ENCODE data around the gene PHC3.
"Not testable (repeated sequence)": the region's sequence is repeated elsewhere in the genome, so short reads cannot be mapped to it uniquely, and the experiment has no call there.

The PHC3 gene, protein sequence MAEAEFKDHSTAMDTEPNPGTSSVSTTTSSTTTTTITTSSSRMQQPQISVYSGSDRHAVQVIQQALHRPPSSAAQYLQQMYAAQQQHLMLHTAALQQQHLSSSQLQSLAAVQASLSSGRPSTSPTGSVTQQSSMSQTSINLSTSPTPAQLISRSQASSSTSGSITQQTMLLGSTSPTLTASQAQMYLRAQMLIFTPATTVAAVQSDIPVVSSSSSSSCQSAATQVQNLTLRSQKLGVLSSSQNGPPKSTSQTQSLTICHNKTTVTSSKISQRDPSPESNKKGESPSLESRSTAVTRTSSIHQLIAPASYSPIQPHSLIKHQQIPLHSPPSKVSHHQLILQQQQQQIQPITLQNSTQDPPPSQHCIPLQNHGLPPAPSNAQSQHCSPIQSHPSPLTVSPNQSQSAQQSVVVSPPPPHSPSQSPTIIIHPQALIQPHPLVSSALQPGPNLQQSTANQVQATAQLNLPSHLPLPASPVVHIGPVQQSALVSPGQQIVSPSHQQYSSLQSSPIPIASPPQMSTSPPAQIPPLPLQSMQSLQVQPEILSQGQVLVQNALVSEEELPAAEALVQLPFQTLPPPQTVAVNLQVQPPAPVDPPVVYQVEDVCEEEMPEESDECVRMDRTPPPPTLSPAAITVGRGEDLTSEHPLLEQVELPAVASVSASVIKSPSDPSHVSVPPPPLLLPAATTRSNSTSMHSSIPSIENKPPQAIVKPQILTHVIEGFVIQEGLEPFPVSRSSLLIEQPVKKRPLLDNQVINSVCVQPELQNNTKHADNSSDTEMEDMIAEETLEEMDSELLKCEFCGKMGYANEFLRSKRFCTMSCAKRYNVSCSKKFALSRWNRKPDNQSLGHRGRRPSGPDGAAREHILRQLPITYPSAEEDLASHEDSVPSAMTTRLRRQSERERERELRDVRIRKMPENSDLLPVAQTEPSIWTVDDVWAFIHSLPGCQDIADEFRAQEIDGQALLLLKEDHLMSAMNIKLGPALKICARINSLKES

DNA sequence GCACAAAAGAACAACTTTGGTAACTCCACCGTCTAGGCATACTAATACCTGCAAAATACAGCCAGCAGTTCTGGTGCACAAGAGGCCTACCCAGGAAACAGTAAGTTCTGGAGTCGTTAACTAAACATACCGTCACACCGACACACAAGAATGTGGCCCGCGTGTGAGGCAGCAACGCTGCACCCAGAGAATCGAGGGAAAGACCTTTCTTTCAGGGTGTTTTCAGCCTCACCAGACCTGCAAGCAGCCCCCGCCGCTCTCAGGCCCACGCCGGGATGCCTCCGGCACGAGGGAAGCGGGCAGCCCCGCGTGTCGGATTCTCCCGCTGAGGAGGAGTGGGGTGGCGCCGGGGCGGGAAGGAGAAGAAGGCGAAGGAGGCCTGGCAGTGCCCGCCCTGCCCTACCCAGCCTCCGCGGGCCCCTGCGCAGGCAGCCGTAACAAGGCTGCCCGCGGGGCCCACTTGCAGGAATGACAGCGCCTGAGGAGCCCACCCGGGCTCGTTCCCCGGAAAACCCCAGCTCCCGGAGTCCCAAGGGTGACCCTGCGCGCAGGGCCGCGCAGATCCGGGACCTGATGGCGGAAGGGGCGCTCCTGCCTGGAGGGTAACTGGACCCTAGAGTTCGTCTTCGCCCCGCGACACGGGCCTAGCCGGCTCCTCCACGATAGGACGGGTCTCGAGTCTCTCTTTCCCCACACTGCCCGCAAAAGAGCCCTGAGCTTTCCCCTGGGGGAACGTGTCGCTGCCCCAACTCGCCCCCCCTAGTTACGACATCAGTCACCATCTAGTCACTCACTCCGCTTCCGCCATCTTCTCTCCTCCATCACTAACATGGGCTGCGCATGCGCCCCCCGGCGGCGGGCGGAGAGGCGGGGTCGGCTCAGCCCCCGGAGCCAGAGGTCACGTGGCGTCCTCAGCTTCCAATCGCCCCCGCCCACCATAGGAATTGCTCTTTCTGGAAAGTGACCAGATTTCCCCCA is at the start of gene PHC3:
Gene PHC3 (minus strand): TSS at position 826 of the 978 bp plus-strand sequence. CDS start 18 bp downstream, at position 808.
- DNase-seq, result peak; percentile 98

DNA sequence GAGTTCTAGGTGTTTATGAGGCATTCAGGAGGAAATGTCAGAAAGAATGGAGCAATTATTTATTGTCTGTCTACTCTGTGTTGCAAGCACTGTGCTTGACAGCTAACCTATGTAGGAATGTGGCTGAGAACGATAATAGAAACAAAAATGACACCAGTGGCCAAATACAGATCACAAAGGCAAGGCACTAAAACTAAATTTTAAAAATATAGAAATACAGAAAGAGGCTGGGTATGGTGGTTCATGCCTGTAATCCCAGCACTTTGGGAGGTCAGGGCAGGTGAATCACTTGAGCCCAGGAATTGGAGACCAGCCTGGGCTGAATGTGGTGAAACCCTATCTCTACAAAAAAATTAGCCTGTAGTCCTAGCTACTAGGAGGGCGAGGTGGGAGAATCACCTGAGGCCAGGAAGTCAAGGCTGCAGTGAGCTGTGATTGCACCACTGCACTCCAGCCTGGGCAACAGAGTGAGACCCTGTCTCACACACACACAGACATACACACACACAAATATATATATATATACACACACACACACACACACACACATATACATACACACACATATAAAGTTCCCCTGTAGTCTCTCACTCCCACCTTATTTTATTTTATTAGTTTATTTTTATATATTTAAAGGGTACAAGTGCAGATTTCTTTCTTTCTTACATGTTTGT is 46.7 kb upstream of the PHC3 start:
- no peak for DNase-seq

DNA sequence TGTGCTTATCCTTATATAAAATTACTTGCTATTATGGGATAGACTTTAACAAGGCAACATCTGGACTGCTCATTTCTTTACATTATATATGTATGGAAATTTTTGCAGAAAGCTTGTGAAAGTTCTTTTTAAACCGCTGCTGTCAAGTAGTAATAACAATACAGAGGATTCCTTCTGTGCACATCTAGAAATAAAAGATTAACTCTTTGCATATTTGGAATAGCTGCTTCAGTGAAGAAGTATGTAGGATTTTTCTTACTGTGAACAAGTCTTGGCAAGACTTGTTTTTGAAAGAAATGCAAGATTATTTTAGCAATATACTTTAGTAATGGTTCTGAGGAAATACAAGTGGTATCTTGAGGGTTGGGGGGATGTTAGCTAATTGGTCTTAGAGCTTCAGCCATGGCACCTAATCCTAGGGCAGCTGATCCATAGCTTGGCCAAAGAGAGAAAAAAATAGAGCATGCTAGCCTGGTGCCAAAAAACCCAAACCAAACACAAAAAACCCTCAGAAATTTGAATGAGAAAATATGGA is 45.0 kb upstream of the PHC3 start:
- no peak for DNase-seq

DNA sequence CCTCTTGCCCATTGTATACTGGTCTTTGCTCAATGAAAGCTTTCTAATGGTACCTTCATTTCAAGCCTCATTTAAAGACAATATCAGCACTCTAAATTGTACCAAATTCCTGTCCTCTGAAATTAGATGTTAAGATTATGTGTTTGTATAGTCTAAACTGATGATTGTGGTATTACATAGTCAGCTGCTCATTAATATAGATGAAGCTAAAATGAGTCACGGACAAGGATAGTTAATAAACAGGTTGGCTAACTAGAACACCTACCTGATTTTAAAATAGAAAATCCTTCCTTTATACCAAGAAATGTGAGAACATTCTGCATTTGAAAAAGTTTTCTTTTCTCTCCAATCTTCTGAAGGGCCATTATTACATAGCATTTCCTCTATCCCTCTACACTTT is 43.6 kb upstream of the PHC3 start:
- no peak for DNase-seq

DNA sequence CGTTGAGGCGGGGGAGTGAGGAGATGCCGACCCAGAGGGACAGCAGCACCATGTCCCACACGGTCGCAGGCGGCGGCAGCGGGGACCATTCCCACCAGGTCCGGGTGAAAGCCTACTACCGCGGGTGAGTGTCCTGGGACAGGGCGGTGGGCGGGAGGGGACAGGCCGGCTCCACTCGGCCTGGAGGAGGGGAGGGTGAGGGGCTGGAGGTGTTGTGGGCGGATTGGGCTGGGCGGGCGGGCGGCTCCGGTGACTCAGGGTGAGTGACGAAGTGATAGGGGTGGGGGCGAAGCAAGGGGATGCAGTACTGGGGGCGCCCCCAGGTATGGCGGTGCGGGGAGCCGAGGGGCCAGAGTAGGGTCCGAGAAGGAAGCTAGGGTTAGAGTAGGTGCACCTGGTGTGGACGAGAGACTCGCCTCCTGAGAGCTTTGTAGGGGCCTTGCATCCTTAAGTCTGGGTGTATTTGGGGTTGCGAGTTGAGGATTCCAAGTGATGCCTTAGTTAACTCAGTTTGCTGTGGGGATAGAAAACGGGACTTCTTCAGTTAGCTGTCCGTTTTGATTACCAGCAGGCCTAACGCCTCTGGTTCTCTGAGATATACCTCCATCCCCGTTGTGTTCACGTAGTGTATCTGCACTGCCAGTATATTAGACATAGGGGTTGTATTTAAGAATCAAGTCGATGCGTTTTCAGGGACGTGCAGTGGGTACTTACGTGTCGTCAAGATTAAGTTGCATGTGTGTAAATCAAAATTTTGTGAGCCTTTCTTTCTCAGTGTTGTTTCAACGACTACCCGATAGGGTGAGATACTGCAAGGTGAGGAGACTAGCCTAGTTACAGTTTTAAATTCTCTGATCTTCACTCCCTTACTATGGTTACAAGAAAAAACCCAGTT is 41.4 kb upstream of the PHC3 start:
- peak; percentile 79 for DNase-seq

DNA sequence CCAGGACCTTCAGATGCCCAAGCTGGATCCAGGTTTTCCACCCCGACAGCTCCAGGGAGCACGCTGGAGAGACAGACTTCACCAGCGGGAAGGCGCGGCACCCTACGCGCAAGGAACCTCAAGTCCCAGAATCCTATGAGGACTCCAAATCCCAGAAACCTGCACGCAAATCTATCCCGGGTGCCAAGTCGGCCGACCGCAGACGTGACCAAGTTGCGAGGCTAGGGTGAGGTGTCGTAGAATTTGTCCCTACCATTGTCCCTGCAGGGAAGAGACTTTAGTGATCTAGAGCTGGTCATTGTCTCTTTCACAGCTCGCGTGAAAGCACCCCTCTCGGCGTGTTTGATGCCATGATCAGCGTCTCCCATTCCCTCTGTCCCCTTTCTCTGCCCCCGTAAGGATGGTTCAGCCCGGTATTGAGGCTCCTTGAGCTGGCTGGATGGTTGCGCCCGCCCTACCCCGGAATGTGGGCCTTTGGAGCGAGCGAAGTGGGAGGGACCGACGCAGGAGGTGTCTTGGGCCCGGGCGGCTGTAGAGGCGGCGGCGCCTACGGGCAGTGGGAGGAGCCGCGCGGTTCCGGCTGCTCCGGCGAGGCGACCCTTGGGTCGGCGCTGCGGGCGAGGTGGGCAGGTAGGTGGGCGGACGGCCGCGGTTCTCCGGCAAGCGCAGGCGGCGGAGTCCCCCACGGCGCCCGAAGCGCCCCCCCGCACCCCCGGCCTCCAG is 40.6 kb upstream of the PHC3 start, which contains the start of gene PRKCI:
Gene PRKCI (plus strand): TSS at position 501 of the 723 bp plus-strand sequence. CDS start 246 bp downstream, outside the sequence.
- peak; percentile 99 for DNase-seq

DNA sequence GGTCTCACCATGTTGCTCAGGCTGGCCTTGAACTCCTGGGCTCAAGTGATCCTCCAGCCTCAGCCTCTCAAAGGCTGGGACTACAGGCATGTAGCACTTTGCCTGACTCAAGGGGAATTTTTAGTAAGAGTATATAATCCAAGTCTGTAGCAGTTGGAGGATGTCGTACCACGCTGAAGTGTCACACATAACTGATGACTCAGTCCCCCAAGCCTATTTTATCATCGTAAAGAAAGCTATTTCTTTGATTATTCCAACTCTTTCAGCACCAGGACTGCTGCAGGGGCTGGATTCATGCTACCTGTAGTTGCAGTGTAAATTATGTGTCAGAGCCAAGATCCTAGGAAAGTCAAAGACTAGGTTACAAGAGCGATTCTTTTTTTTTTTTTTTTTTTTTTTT is 39.3 kb upstream of the PHC3 start:
- no peak for DNase-seq

DNA sequence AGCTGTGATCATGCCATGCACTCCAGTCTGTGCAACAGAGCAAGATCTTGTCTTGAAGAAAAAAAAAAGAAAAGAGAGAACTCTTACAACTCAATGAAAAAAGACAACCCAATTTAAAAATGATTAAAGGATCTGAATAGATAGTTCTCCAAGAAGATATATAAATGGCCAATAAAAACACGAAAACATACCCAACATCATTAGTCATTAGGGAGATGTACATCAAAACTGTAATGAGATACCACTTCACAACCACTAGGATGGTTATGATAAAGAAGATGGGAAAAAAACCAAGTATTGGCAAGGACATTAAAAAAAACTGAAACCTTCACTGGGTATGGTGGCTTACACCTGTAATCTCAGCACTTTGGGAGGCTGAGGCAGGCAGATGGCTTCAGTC is 38.3 kb upstream of the PHC3 start:
- no peak for DNase-seq

DNA sequence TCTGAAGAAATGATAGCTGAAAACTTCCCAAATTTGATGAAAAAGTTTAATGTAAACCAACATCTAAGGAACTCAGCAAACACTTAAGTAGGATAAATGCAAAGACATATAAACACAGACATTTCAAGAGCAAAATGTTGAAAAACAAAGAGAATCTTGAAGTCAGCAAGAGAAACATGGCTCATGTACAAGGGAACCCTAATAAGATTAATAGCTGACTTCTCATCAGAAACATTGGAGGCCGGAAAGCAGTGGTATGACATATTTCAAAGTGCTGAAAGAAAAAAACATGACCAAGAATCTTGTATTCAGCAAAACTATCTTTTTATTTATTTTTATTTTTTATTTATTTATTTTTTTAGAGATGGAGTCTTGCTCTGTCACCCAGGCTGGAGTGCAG is 30.1 kb upstream of the PHC3 start:
- no peak for DNase-seq

DNA sequence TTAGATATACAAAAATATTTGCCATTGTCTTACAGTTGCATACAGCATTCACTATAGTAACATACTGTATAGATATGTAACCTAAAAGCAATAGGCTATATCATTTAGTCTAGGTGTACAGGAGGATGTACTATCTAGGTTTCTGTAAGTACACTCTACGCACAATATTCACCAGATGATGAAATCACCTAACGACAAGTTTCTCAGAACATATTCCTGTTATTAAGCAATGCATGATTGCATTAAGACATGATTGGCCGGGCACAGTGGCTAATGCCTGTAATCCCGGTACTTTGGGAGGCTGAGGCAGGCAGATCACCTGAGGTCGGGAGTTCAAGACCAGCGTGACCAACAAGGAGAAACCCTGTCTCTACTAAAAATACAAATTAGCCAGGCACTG is 26.2 kb upstream of the PHC3 start:
- DNase-seq, result no peak

DNA sequence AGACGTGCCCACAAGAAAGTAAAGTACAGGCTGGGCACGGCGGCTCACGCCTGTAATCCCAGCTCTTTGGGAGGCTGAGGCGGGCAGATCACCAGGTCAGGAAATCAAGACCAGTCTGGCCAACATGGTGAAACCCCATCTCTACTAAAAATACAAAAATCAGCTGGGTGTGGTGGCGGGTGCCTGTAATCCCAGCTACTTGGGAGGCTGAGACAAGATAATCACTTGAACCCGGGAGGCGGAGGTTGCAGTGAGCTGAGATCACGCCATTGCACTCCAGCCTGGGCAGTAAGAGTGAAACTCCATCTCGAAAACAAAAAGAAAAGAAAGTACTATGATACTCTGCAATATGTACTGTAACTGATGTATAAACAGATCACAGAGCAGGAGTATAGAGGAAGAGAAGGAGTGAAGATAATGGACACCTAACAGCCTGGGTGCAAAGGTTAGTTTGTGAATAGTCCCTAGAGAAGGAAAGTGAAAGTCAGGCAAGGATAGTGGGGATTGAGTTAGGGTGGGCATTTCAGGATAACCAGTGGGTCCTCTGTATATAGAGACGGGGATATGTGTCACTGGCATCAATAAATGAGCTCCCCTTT is 24.7 kb upstream of the PHC3 start:
- DNase-seq, result not testable (repeated sequence)

DNA sequence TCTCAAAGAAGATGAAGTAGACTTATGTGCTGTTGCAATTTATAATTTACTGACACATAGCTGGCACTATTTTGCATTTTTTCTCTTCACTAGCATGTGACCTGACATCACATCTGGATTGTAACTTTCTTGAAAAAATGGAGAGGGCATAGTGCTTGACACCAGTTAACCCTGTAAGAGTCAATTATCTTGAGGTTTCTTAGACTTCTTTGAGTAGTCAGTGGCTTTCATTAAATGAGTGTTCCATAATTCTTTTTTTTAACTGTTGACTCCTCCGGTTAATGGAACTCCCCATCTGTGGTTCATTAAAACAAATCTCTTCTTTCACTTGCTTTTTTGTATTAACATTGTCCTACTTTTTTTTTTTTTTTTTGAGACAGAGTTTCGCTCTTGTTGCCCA is 23.8 kb upstream of the PHC3 start:
- DNase-seq, result no peak

DNA sequence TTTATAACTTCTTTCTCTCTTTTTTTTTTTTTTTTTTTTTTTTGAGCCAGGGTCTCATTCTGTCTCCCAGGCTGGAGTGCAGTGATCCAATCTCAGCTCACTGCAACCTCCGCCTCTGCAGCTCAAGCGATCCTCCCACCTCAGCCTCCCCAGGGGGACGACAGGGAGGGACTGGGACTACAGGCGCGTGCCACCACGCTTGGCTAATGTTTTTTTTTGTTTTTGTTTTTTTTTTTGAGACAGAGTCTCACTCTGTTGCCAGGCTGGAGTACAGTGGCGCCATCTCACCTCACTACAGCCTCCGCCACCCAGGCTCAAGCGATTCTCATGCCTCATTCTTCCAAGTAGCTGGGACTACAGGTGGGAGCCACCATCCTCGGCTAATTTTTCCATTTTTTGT is 23.0 kb upstream of the PHC3 start:
- no peak for DNase-seq

DNA sequence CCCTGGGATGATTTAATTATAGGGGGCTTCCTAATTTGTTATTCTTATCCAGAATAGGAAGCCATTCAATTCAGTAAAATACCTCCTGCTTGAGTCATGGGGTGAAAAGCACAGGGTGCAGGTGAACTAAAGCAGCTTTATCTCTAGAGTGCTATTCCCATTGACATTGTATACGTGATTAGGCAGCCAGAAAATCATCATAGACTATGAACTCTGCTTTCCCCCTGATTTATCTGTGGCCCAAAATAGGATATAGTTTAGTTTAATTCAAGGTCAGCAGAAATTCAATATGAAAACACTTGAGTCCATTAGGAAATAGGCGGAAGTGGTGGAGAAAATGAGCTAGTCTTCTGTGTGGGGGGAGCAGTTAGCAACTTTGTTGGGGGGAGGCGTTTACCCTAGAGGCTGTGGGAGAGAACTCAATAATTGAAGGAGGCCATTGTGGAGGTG is 22.5 kb upstream of the PHC3 start:
- no peak for DNase-seq

DNA sequence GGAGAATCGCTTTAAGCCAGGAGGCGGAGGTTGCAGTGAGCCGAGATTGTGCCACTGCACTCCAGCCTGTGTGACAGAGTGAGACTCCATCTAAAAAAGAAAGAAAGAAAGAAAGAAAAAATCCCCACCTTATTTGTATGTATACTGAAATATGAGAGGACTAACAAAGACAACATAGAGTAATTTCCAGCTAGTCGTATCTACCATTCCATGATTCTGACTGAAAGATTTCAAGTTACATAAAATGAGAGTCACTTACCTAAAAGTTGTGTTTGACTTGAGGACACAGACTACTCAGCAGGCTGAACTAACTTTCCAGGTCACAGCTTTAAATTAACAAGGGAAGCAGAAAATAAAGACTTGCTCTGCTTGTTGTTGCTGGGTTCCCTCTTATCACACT is 21.9 kb upstream of the PHC3 start:
- DNase-seq, result no peak

DNA sequence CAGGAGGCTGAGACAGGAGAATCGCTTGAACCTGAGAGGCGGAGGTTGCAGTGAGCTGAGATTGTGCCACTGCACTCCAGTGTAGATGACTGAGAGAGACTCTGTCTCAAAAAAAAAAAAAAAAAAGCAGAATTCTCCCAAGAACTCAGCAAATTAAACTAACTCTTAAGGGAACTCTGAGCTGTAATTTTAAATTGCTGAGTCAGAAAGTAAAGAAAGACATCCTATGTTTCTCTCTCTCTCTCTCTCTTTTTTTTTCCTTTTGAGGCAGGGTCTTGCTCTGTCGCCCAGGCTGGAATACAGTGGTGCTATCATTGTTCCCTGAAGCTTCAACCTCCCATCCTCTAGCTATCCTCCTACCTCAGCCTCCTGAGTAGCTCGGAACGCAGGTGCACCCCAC is 20.0 kb upstream of the PHC3 start:
- DNase-seq, result no peak

DNA sequence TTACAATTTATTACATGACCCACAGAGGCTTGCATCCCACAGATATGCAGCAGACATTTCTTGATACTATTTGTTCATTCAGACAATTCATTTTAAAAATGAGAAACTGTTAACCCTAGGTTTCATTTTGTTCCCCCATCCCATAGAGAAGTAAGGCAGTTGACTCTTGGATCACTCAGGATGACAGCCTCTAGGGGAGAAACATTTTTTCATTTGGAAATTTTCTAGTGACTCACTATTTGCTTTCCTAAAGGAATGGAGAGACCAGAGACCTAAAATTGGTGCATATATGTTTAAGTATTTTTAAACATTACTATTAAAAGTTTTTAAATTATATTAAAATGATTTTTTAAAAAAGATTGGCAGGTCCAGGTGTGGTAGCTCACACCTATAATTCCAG is 19.5 kb upstream of the PHC3 start:
- DNase-seq, result no peak

DNA sequence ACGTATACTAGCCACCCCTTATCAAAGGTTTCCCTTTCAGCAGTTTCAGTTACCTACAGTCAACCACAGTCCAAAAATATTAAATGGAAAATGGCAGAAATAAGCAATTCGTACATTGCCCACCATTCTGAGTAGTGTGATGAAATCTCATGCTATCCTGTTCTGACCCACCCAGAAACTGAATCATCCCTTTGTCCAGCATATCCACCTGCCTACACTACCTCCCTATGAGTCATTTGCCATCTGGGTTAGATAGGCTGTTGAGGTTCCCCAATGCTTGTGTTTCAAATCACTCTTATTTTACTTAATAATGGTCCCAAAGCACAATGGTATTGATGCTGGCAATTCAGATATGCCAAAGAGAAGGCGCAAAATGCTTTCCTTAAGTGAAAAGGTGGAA is 15.3 kb upstream of the PHC3 start:
- no peak for DNase-seq

DNA sequence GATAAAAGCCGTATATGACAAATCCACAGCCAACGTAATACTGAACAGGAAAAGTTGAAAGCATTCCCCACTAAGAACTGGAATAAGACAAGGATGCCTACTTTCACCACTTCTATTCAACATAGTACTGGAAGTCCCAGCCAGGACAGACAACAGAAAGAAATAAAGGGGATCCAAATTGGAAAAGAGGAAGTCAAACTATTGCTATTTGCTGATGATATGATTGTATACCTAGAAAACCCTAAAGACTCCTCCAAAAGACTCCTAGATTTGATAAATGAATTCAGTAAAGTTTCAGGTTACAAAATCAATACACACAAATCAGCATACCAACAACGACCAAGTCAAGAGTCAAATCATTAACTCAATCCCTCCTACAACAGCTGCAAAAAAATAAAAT is 14.2 kb upstream of the PHC3 start:
- DNase-seq, result not testable (repeated sequence)

Measured in NCI-H82 (cell line).